NCI-H526 treated with DMSO at 0.1 percent for 48 hours (cell line): ENCODE measurements around the gene PLXND1.
"Not testable (repeated sequence)": the region's sequence is repeated elsewhere in the genome, so short reads cannot be mapped to it uniquely, and the experiment has no call there.

Source experiments
- DNase-seq: peaks from one replicate; lab custom pipeline; 2025; lab: John Stamatoyannopoulos, UW

Gene PLXND1

DNA sequence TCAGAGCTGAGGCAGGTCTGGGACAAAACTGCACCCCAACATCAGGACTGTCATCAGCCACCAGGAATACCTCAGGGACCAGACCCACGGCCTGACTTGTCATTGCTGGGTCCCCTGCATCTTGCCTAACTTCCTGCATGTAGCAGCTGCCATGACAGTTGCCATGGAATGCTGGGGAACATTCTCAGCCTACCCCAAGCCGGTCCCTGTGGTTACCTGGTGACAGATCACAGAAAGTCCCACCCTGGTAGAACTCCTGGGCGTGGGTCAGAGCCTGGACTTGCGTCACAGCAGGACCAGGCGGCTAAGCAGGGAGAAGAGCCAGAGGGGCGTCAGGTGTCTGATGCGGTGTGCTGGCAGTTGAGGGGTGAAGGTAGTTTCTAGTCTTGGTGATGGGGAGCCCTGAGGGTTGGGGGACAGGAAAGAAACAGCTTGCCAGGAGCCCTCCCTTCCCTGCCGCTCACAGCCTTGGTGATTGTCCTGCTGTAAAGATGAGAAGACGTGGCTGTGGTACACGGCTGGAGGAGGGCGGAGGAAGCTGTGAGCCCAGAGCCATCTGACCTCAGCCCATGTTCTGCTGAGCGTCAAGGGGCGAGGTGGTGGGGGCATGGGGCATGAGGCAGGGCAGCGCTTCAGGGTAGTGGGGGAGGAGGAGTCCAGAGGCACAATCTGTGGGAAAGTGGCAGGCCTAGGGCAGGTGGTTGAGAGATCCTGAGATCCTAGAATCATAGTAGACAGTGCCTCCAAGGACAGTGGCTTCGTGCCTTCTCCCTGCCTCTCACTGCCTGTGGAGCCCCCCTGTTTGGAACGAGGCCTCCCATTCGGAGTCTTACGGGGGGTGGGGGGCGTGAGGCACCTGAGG, 58.1 kb downstream of the PLXND1 start:
- no peak for DNase-seq

DNA sequence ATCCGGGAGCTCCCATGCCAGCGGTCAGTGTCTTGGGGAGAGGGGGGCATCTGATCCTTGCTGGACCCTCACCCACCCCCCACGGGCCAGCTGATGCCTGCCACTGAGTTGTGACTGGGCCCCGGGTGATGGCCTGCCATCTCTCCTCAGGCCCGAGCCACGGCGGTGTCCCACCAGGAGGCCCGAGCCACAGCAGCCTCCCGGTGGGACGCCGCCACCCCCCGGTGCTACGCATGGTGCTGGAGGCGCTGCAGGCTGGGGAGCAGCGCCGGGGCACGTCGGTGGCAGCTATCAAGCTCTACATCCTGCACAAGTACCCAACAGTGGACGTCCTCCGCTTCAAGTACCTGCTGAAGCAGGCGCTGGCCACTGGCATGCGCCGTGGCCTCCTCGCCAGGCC, 59.2 kb downstream of the PLXND1 start:
- no peak for DNase-seq

DNA sequence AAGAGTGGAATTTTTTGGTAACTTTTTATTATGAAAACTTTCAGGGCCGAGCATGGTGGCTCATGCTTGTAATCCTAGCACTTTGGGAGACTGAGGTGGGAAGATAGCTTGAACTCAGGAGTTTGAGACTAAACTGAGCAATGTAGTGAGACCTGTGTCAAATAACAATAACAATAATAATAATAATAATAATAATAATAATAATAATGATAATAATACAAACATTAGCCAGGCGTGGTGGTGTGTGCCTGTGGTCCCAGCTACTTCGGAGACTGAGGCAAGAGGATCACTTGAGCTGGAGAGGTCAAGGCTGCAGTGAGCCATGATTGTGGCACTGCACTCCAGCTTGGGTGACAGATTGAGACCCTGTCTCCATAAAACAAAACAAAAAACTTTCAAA, 60.5 kb downstream of the PLXND1 start:
- not testable (repeated sequence) for DNase-seq

DNA sequence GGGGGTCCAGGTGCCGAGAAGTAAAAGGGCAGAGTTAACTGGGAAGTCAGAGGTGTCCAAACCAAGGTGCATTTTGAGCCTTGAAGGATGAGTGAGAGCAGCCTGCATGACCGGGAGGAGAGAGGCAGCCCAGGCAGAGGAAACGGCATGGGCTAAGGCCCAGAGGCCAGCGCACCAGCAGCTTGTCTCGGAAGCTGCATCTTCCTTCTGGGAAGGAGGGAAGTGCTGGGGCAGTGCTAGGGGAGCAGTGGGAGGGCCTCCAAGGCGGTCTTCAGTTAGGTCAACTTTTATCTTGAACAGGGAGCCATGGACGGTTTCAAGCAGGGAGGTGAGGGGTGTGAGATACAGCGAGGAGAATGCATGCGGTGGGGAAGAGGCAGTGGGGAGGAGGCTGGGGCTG, 62.5 kb downstream of the PLXND1 start:
- DNase-seq = no peak

DNA sequence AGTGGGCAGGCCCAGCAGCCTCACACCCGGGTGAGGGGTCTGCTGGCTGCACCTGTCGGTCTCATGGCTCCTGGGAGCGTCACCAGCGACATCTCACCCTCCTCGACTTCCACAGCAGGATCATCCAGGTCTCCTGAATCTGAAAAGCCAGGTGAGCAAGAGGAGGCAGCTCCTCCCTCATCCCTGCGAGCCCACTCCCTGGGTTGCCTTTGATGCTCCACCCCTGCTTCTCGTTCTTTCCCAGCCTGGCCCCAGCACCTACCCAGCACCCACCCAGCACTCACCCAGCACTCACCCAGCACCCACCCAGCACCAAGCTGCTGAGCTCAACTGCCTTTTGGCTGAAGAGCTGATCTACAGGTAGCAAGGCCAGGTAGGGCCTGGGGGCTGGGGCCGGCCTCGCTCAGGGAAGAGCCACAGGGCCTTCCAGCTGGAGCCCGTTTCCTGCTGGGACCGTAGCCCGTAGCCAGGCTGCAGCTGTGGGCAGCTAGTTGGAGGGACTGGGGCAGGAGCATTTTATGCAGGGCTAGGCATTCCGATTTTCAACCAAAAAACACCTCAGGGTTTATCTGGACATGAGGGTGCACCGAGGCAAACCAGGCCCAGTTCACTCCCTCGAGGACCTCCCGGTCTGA, 63.2 kb downstream of the PLXND1 start, which contains the start of gene H1-8:
Gene H1-8, plus strand, starts transcription at position 20 of the 635 bp plus-strand sequence. Its CDS starts 44 bp downstream, at position 64.
- no peak for DNase-seq

DNA sequence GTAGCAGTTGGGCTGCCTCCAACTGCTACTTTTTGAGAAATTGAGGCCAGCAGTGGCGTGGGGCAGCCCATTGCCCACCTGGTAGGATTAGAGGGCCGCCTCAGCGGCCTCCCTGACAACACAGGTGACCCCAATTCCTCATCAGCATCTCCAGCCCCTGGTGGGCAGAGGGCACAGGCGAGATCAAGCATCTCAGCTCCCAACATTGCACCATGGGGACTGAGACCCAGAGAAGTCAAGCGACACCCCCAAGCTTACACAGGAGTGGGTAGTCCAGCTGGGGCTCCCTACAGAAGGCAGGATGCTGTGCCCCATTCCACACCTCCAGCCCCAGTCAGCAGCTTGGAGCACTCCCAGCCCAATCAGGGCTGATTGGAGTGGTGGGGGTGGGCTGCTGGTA, 63.7 kb downstream of the PLXND1 start:
- DNase-seq = no peak

DNA sequence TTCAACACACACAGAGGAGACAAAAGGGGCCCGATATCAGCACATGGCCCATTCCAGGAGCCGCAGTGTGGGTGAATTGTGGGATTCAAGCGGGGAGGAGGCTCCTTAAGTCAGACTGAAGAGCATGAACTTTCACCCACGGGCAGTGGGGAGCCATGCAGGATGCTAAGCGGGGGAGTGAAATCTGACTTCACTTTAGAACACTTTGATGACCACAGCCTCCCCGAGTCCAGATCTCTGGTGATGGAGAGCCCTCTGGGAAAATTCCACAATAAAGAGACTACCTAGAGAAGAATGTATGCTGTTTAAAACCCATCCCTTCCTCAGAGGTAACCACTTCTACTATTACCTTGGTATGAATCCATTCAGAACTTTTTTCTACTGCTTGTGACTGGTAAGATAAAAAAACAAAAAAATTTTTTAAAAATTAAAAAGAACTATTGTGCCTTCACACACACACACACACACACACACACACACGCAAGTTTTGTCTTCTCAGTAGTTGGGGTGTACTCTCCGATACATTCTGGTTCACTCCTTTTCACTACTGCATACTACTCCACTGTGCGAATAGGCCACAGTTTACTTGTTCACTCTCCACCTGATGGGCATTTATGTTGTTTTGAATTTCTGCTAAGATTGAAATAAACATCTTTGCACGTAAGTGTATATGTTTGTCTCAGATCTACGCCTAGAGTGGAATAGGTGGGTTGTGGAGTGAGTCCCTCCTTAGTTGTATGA, 65.5 kb downstream of the PLXND1 start:
- no peak for DNase-seq

DNA sequence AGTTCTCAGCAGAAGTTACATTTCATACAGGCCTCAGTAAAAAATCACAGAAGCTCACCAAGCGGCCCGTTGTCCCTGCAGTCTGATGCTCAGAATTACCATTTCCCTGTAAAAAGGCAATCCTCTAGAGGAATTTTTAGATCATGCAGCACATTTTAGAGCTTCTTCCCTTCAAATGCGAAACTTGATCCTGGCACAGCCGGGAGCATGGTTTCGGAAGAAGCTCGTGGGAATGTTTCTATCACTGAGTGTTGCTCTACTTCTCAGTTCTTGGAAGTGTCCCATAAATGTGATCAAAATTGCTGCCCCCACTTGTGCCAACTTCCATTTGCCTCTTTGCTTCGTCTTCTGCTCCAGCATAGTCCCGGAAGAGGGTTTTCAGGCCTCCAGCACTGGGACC, 67.3 kb downstream of the PLXND1 start:
- DNase-seq = no peak

DNA sequence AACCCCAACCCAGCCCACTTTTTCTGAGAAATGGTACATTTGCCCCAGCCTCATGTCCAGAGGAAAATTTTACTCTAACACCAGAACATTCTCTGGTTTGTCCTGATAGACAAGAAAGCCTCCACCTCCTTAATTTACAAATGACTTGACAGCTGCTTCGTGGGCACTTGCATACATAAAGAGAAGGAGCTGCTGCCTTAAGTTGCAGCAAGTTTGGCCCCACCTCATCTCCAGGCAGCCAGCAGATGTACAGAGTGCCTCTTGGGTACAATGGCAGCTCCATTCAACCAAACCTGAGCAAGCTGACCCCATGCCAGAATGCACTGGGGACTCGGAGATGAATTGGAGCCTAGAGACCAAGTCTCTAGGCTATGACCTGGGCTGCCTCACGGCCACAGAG, 69.7 kb downstream of the PLXND1 start:
- no peak for DNase-seq

DNA sequence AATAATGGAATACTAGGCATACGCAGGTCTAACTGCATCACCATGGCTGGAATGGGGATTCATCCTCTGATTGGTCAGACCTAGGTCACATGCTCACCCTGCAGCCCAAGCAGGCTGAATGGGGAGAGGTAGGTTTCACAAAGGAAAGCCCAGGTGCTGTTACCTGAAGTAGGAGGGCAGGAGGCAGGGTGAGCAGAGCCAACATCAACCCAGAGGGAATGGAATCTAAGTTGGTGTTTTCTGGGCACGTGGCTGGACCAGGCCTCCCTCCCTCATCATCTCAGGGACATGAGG, 70.2 kb downstream of the PLXND1 start:
- DNase-seq = no peak

DNA sequence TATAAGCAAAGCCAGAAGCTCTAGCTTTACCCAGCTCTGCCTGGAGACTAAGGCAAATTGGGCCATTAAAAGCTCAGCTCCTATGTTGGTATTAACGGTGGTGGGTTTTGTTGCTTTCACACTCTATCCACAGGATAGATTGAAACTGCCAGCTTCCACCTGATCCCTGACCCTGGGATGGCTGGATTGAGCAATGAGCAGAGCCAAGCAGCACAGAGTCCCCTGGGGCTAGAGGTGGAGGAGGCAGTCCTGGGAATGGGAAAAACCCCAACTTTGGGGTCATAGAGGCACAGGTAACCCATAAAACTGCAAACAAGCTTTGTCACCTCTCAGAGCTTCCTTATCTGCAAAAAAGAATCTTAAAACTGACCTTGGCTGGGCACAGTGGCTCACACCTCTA, 71.4 kb downstream of the PLXND1 start:
- no peak for DNase-seq

DNA sequence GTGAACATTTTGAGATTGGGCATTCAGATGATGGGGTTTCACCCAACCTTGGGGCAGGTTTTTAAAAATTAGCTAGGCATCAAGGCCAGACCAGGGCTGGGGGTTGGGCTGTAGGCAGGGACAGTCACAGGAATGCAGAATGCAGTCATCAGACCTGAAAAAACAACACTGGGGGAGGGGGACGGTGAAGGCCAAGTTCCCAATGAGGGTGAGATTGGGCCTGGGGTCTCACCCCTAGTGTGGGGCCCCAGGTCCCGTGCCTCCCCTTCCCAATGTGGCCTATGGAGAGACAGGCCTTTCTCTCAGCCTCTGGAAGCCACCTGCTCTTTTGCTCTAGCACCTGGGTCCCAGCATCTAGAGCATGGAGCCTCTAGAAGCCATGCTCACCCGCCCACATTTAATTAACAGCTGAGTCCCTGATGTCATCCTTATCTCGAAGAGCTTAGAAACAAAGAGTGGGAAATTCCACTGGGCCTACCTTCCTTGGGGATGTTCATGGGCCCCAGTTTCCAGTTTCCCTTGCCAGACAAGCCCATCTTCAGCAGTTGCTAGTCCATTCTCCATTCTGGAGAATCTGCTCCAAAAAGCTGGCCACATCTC, 71.9 kb downstream of the PLXND1 start:
- no peak for DNase-seq

DNA sequence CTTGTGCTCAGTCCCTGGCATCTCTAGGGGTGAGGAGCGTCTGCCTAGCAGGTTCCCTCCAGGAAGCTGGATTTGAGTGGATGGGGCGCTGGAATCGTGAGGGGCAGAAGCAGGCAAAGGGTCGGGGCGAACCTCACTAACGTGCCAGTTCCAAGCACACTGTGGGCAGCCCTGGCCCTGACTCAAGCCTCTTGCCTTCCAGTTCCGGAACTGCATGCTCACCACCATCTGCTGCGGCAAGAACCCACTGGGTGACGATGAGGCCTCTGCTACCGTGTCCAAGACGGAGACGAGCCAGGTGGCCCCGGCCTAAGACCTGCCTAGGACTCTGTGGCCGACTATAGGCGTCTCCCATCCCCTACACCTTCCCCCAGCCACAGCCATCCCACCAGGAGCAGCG, 73.1 kb downstream of the PLXND1 start:
- DNase-seq = no peak

DNA sequence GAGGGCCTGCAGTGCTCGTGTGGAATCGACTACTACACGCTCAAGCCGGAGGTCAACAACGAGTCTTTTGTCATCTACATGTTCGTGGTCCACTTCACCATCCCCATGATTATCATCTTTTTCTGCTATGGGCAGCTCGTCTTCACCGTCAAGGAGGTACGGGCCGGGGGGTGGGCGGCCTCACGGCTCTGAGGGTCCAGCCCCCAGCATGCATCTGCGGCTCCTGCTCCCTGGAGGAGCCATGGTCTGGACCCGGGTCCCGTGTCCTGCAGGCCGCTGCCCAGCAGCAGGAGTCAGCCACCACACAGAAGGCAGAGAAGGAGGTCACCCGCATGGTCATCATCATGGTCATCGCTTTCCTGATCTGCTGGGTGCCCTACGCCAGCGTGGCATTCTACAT, 74.2 kb downstream of the PLXND1 start:
- DNase-seq = no peak

DNA sequence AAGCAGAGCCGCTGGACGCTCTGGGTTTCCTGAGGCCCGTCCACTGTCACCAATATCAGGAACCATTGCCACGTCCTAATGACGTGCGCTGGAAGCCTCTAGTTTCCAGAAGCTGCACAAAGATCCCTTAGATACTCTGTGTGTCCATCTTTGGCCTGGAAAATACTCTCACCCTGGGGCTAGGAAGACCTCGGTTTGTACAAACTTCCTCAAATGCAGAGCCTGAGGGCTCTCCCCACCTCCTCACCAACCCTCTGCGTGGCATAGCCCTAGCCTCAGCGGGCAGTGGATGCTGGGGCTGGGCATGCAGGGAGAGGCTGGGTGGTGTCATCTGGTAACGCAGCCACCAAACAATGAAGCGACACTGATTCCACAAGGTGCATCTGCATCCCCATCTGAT, 74.8 kb downstream of the PLXND1 start:
- DNase-seq = no peak

DNA sequence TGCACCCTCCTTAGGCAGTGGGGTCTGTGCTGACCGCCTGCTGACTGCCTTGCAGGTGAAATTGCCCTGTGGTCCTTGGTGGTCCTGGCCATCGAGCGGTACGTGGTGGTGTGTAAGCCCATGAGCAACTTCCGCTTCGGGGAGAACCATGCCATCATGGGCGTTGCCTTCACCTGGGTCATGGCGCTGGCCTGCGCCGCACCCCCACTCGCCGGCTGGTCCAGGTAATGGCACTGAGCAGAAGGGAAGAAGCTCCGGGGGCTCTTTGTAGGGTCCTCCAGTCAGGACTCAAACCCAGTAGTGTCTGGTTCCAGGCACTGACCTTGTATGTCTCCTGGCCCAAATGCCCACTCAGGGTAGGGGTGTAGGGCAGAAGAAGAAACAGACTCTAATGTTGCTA, 75.7 kb downstream of the PLXND1 start:
- DNase-seq = no peak

DNA sequence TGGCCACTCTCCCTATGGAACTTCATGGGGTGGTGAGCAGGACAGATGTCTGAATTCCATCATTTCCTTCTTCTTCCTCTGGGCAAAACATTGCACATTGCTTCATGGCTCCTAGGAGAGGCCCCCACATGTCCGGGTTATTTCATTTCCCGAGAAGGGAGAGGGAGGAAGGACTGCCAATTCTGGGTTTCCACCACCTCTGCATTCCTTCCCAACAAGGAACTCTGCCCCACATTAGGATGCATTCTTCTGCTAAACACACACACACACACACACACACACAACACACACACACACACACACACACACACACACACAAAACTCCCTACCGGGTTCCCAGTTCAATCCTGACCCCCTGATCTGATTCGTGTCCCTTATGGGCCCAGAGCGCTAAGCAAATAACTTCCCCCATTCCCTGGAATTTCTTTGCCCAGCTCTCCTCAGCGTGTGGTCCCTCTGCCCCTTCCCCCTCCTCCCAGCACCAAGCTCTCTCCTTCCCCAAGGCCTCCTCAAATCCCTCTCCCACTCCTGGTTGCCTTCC, 76.2 kb downstream of the PLXND1 start:
- DNase-seq = no peak

DNA sequence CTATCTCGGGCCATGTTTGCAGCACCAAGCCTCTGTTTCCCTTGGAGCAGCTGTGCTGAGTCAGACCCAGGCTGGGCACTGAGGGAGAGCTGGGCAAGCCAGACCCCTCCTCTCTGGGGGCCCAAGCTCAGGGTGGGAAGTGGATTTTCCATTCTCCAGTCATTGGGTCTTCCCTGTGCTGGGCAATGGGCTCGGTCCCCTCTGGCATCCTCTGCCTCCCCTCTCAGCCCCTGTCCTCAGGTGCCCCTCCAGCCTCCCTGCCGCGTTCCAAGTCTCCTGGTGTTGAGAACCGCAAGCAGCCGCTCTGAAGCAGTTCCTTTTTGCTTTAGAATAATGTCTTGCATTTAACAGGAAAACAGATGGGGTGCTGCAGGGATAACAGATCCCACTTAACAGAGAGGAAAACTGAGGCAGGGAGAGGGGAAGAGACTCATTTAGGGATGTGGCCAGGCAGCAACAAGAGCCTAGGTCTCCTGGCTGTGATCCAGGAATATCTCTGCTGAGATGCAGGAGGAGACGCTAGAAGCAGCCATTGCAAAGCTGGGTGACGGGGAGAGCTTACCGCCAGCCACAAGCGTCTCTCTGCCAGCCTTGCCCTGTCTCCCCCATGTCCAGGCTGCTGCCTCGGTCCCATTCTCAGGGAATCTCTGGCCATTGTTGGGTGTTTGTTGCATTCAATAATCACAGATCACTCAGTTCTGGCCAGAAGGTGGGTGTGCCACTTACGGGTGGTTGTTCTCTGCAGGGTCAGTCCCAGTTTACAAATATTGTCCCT, 76.9 kb downstream of the PLXND1 start:
- no peak for DNase-seq

DNA sequence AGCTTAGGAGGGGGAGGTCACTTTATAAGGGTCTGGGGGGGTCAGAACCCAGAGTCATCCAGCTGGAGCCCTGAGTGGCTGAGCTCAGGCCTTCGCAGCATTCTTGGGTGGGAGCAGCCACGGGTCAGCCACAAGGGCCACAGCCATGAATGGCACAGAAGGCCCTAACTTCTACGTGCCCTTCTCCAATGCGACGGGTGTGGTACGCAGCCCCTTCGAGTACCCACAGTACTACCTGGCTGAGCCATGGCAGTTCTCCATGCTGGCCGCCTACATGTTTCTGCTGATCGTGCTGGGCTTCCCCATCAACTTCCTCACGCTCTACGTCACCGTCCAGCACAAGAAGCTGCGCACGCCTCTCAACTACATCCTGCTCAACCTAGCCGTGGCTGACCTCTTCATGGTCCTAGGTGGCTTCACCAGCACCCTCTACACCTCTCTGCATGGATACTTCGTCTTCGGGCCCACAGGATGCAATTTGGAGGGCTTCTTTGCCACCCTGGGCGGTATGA, 77.8 kb downstream of the PLXND1 start, which contains the start of gene RHO:
Gene RHO, plus strand, starts transcription at position 51 of the 512 bp plus-strand sequence. Its CDS starts 95 bp downstream, at position 146.
- no peak for DNase-seq

DNA sequence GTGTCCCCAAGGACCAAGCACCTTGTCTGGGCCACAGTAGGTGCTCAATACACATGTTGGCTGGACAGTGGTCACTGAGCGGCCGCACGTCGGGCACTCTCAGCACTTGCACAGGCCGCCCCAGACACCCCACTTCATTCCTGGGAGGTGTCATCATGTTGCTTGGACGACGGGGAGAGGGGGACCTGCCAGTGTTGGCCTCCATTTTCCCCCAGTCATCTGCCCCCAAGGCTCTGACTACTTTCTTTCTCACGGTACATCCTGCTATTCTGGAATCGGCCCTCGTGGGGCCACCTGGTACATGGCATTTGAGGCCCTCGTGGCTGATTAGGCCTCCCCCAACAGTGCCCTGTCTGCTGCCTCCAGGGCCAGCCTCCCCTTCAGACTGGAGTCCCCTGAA, 79.2 kb downstream of the PLXND1 start:
- no peak for DNase-seq
